Omental fat pad (tissue), 4 donors: Measurements from ENCODE around the gene NSD1. TPM values are rescaled to one million over a fixed set of nuclear protein-coding genes. Genes with fewer than 3 reads are reported as not detected.

ENCODE experiments used
- ATAC-seq: fragments of 150-250 bp; one replicate; pipeline ENCODE4 v1.9.1; 2016; ENCODE audit warnings: mild to moderate bottlenecking, moderate library complexity; ENCODE audit not compliant: low FRiP score
- DNase-seq: peaks from one replicate; pipeline ENCODE4 v3.0.0-alpha.2; 2019; ENCODE audit warnings: low spot score
- CTCF ChIP-seq, 3 donors: fragments of 450-650 bp; IDR thresholded peaks; one replicate each; pipeline ENCODE4 v1.5.1; 2016 to 2017; ENCODE audit warnings: antibody characterized with exemption in 3 of 3, mild to moderate bottlenecking in 3 of 3, moderate library complexity in 2 of 3
- total RNA-seq, 4 donors: library from RNA; depleted of rRNA; stranded (reverse); fragments of >200 nt; gene quantifications; one replicate each; pipeline ENCODE4 v1.1.0, GENCODE V29; 2016

The NSD1 gene
- total RNA-seq, 4 donors from 2014 or later, result 32.3 to 52.6 (median 36.1) TPM

- no peak for DNase-seq
- TF ChIP-seq CTCF (IDR thresholded peaks at IDR 0.05), result no peak
Measured at GRCh38 chr5:177269232-177269895, 135.8 kb downstream of the NSD1 start.

GRCh38 chr5:177269976-177270375 lies 136.4 kb downstream of the NSD1 start:
- ATAC-seq (no peak), DNase-seq (no peak)
- no peak for TF ChIP-seq CTCF (IDR thresholded peaks at IDR 0.05)

More at GRCh38 chr5:177269232-177269895, 135.8 kb downstream of the NSD1 start:
- no peak for ATAC-seq

- no peak for ATAC-seq
- no peak for DNase-seq
- no peak for TF ChIP-seq CTCF (IDR thresholded peaks at IDR 0.05)
Measured at GRCh38 chr5:177270653-177271052, 137.1 kb downstream of the NSD1 start.

- DNase-seq, result no peak
- ATAC-seq, result no peak
- no peak for TF ChIP-seq CTCF (IDR thresholded peaks at IDR 0.05)
Measured at GRCh38 chr5:177271113-177271512, 137.5 kb downstream of the NSD1 start.

GRCh38 chr5:177275883-177276282 lies 142.3 kb downstream of the NSD1 start:
- no peak for ATAC-seq
- no peak for TF ChIP-seq CTCF (IDR thresholded peaks at IDR 0.05)
- no peak for DNase-seq

GRCh38 chr5:177276886-177277285 lies 143.3 kb downstream of the NSD1 start:
- ATAC-seq (no peak), DNase-seq (no peak)
- TF ChIP-seq CTCF (IDR thresholded peaks at IDR 0.05), result no peak

- no peak for ATAC-seq
- no peak for TF ChIP-seq CTCF (IDR thresholded peaks at IDR 0.05)
- DNase-seq, result no peak
Measured at GRCh38 chr5:177288191-177288590, 154.6 kb downstream of the NSD1 start.
